ENCODE results near the gene GPI. TPM values are rescaled to one million over a fixed set of nuclear protein-coding genes. Genes with fewer than 3 reads are reported as not detected.
"Not testable (repeated sequence)": the region's sequence is repeated elsewhere in the genome, so short reads cannot be mapped to it uniquely, and the experiment has no call there.

GPI gene
- total RNA-seq, 1 donor from 2014 or later: 449 TPM

DNA sequence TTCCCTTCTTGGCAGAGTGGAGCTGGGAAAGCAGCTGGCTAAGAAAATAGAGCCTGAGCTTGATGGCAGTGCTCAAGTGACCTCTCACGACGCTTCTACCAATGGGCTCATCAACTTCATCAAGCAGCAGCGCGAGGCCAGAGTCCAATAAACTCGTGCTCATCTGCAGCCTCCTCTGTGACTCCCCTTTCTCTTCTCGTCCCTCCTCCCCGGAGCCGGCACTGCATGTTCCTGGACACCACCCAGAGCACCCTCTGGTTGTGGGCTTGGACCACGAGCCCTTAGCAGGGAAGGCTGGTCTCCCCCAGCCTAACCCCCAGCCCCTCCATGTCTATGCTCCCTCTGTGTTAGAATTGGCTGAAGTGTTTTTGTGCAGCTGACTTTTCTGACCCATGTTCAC, 34.9 kb downstream of the GPI start:
- intact Hi-C loops (cut with micrococcal nuclease): no loop called here

DNA sequence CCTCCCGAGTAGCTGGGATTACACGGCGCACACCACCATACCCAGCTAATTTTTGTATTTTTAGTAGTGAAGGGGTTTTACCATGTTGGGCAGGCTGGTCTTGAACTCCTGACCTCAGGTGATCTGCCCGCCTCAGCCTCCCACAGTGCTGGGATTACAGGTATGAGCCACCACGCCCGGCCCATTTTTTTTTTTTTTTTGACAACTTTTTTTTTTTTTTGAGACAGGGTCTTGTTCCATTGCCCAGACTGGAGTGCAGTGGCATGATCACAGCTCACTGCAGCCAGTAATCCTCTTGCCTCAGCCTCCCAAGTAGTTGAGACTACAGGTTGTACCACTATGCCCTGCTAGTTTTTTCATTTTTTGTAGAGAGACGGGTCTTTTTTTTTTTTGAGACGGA, 35.8 kb downstream of the GPI start:
- intact Hi-C loops (cut with micrococcal nuclease): not testable (repeated sequence)

DNA sequence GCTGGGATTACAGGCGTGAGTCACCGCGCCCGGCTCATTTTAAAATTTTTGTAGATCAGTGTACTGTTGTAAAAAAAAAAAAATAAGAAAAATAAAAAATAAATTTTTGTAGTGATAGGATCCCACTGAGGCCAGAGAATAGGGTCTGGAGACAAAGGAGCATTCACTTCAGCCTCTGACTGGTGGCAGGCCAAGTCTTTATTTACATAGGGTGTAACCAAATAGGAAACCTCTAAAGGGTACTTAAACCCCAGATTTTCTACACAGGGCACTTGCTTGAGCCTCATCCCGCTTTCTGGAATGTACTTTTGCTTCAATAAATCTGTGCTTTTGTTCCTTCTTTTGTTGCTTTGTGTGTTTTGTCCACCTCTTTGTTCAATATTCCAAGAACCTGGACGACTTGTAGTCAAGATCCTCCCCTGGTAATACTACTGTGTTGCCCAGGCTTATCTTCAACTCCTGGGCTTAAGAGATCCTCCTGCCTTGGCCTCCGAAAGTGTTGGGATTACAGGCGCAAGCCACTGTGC, 37.1 kb downstream of the GPI start:
- intact Hi-C loops (cut with micrococcal nuclease): no loop called here

DNA sequence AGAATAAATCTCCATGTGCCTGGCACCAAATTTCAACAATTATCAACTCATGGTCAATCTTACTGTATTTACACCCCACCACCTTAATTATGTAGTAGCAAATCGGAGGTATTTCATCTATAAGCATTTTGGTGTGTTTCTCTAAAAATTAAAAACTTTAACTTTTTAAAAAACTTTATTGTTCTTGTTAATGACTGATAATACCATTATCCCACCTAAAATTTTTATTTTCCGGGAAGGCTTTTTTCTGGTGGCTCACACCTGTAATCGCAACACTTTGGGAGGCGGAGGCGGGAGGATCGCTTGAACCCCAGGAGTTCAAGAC, 38.8 kb downstream of the GPI start:
- intact Hi-C loops (cut with micrococcal nuclease): loop anchor here (1.0 kb wide), 4 partner anchors 25 to 149 kb away; partner anchors contain the start of genes GARRE1, GPI and UBA2

DNA sequence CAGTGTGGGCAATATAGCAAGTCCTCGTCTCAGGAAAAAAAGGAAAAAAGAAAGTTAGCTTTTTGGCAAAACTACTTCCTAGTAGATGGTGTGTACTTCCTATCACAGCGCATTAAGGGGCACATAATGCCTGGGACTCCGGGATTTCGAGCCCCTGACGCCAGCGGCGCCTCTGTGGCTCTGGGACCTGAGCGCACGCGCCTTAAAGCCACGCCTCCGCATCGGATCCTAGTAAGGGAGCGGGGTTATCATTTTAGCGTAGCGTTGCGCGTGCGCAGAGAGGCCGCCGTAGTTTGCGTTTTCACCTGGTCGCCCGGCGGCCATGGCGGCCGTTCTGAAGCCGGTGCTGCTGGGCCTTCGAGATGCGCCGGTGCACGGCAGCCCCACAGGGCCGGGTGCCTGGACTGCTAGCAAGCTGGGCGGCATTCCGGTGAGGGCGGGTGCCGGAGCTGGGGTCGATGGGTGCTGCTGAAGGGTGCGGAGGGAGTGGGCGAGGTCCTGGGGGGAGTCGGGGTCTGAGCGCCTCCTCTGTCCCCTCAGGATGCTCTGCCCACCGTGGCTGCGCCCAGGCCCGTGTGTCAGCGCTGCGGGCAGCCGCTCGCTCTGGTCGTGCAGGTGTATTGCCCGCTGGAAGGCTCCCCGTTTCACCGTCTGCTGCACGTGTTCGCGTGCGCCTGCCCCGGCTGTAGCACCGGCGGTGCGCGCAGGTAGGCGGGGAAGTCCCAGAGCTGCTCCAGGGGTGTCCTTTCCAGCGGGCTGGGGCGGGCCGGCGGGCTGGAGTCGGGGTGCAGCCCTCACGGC, 39.3 kb downstream of the GPI start, which contains the start of gene PDCD2L:
PDCD2L (plus strand) TSS at position 291 of the 801 bp plus-strand sequence; CDS start at position 323, 32 bp downstream.
- intact Hi-C loops (cut with micrococcal nuclease): loop anchor here (1.0 kb wide), 4 partner anchors 24 to 150 kb away; partner anchors contain the start of genes GARRE1, GPI and UBA2

DNA sequence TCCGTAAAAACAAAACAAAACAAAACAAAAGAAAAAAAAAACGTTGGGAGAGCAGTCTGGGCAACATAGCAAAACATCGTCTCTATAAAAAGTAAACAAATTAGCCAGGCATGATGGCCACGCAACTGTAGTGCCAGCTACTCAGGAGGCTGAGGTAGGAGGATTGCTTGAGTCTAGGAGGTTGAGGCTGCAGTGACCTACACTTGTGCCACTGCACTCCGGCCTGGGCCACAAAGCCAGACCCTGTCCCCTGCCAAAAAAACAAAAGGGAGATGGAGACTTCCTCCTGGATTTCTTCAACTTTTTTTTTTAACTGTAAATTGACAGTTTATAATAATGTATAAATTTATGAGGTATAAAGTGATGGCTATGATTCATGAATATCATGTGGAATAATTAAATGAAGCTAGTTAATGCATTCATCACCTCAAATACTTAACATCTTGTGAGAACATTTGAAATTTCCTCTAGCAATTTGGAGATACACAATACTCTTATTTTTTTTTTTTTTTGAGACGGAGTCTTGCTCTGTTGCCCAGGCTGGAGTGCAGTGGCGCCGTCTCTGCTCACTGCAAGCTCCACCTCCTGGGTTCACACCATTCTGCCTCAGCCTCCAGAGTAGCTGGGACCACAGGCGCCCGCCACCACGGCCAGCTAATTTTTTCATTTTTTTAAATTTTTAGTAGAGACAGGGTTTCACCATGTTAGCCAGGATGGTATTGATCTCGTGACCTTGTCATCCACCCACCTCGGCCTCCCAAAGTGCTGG, 41.1 kb downstream of the GPI start:
- intact Hi-C loops (cut with micrococcal nuclease): no loop called here

DNA sequence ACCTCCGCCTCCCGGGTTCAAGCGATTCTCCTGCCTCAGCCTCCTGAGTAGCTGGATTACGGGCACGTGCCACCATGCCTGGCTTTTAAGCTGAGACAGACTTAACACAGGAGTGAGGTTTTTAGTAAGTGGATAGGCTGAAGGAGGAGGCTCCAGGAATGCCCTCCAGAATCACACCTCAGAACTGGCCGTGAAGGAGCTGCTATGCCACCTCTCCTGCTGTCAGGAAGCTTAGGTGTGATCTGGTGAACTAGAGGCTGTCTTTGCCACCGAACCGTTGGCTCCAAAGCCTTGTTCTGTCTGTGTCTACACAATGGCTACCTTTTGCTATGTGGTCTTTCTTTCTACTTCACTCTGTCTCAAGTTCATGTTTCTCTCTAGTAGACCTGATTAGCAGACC, 43.4 kb downstream of the GPI start:
- intact Hi-C loops (cut with micrococcal nuclease): no loop called here

DNA sequence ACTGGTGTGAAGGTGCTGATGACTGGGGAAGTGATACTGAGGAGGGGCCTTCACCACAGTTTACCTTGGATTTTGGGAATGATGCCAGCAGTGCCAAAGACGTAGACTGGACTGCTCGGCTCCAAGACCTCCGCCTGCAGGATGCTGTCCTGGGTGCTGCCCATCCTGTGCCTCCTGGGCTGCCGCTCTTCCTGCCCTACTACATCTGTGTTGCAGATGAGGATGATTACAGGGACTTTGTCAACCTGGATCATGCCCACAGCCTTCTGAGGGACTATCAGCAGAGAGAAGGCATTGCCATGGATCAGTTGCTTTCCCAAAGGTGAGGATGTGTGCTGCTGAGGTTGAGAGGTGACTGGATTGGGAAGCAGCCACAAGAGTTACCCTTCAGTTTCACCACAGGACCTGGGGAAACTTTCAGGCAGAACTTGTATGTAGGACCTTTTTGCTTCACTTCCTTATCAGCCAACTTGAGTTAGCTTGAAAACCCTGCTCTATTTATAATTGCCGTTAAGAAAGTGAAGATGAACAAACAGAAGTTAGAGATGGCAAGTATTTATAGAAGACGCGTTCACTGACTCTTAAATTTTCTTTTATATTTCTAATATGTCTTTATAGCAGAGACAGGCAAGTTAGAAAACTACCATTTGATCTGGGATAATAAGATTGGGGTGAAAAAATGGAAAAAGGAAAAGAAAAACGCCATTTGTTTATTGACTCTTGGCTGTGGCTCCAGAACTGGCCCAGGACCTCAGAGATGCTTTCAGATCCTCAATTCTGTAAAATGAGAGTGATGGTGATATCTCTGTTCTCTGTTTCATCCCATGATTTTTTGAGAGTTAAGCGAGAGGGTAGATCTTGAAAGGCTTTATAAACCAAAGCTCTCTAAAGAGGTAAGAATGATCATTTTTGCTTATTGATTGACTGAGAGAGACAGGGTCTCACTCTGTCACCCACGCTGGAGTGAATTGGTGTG, 44.5 kb downstream of the GPI start:
- intact Hi-C loops (cut with micrococcal nuclease): no loop called here

DNA sequence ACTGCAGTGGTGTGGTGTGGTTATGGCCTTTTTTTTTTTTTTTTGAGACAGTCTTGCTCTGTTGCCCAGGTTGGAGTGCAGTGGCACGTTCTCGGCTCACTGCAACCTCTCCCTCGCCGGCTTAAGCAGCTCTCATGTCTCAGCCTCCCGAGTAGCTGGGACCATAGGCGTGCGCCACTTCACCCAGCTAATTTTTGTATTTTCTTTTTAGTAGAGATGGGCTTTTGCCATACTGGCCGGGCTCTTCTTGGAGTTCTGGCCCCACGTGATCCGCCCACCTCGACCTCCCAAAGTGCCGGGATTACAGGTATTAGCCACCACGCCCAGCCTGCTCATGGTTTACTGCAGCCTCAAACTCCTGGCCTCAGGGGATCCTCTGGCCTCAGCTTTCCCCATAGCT, 46.2 kb downstream of the GPI start:
- intact Hi-C loops (cut with micrococcal nuclease): no loop called here

DNA sequence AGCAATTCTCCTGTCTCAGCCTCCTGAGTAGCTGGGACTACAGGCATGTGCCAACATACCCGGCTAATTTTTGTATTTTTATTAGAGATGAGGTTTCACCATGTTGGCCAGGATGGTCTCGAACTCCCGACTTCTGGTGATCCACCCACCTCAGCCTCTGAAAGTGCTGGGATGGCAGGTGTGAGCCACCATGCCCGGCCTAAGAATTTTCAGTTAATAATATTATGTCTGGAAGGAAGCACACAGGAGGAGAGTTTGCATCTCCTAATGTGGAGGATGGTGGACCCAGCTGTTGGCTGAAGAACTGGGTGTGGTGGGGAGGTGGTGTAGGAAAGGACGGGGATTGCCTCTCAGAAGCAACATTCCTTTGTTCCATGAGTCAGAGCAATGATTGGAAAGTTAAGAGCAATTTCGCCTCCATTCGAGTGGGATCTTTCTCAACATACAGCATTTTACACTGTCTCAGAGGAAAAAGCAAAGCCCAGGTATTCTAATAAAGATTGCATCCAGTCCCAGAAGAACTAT, 51.1 kb downstream of the GPI start:
- intact Hi-C loops (cut with micrococcal nuclease): no loop called here

DNA sequence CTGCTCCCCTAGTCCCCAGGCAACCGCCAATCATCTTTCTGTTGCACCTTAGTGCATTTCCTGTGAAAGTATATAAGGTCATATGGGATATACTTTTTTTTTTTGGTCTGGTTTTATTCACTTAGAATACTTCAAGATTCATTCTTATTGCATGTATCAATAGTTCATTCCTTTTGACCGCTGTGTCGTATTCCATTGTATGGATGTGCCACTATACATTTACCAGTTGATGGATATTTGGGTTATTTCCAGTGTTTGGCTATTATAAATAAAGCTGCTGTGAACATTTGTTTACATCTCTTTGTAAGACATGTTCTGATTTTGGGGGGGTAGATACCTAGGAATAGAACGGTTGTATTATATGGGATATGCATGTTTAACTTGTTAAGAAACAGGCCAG, 53.3 kb downstream of the GPI start:
- intact Hi-C loops (cut with micrococcal nuclease): no loop called here

DNA sequence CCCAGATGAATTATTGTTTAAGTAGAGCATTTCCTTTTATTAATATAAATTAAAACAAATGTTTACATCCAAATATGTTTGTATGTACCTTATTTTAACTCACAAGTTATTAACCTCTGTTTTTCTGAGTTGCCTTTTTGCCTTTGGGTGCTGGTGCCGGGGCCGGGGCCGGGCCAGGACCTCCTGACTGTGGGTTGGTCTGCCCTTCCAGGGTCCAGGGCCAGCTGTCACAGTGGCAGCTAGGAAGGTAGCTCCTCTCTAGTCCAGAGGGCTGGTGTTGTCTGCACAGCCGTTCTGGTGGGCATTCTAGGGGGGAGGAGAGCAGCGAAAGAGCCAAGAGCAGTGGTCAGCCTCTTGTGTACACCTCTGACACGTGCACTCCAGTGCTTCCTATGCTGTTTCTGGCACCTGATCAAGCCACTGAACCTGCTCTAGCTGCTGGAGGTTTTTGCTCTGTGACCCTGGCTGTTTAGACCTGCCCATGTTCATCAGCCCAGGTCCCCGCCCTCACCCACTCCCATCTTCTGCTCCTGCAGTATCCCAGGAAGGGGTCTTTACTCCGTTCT, 61.2 kb downstream of the GPI start:
- intact Hi-C loops (cut with micrococcal nuclease): loop anchor here (5.0 kb wide), 1 partner anchor 1054 kb away; the partner anchor contains the start of gene CEBPG

DNA sequence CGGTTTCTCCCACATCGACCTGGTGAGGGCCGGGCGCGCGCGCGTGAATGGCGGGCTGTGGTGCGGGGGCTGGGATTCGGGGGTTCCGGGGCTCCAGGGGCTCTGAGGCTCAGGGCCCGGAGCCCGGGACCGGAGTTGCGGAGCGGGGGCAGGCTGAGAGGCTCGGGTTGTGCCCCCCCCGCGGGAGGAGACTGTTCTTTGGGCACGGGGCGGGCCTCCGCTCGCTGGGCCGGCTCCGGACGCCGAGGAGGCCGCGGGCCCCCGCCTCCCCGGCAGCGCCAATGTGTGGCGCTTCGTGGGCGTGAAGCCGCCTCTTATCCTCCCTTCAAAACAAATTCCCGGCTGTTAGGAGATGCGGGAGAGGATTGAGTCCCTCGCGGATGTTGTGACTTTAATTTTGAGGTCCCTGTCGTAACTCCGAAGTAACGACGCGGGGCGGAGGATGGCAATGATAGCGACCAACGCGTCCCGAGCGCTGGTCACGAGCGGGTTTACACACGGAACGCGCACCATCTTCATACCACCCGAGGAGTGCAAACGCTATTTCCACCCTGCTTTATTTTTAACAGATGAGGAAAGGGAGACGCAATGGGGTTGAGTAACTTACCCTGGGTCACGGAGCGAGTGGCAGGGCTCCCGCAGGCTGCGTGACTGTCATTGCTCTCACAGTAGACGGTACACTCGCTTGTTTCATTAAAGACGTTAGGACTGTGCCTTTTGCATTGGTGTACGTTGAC, 63.7 kb downstream of the GPI start:
- intact Hi-C loops (cut with micrococcal nuclease): loop anchor here (1.0 to 5.0 kb wide), 7 partner anchors 24 to 1056 kb away; partner anchors contain the start of genes CEBPG, GPI, PDCD2L and SCGB2B2

DNA sequence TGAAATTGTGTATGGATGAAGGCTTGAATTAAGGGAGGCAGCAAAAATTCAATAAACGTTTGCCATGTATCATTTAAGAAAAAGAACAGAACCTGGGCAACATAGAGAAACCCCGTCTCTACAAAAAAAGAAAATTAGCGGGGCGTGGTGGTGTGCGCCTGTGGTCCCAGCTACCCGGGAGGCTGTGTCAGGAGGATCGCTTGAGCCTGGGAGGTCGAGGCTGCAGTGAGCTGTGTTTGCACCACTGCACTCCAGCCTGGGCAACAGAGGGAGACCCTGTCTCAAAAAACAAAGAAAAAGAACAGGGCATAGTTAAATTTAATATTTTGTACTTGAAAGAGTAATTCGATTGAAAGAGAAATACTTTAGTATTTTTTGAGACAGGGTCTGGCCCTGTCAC, 64.6 kb downstream of the GPI start:
- intact Hi-C loops (cut with micrococcal nuclease): loop anchor here (2.0 to 5.0 kb wide), 2 partner anchors 247 to 1057 kb away; partner anchors contain the start of genes CEBPG, SCGB2B2 and ZNF302

DNA sequence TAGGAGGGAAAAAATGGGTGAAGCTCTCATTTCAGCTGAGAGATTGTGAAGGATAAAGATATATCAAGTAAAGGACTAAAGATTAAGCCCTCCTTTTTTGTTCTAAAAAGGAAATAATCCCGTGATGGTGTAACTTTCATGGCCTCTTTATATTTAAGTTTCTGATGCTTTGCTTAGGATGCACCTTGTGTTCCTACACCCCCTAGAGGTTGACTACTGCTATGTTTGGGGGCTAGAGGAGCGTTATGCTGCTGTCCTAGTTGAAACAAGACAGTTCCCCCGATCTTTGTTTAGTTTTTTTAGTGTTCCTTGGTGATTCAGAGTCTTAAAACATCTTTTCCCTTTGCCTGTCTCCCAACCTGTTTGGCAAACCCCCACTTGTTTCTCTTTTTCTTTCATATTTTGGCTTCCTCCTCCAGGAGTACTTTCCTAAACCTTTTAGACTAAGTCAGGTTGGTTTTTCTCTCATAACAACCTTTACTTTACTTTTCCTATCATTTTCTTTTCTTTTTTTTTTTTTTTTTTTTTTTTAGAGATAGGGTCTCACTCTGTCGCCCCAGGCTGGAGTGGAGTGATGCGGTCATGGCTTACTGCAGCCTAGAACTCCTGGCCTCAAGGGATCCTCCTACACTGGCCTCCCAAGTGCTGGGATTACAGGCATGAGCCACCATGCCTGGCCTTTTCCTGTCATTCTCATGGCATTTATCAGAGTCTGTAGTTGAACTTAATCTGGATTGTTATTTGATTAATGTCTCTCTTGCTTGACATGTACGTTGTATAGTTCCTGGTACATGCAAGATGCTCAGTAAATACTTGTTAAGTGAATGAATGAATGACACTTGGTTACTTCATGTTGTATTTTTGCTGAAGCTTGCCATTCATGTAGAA, 66.0 kb downstream of the GPI start:
- intact Hi-C loops (cut with micrococcal nuclease): loop anchor here (1.0 to 10.0 kb wide), 3 partner anchors 72 to 214 kb away; partner anchors contain the start of gene GARRE1

DNA sequence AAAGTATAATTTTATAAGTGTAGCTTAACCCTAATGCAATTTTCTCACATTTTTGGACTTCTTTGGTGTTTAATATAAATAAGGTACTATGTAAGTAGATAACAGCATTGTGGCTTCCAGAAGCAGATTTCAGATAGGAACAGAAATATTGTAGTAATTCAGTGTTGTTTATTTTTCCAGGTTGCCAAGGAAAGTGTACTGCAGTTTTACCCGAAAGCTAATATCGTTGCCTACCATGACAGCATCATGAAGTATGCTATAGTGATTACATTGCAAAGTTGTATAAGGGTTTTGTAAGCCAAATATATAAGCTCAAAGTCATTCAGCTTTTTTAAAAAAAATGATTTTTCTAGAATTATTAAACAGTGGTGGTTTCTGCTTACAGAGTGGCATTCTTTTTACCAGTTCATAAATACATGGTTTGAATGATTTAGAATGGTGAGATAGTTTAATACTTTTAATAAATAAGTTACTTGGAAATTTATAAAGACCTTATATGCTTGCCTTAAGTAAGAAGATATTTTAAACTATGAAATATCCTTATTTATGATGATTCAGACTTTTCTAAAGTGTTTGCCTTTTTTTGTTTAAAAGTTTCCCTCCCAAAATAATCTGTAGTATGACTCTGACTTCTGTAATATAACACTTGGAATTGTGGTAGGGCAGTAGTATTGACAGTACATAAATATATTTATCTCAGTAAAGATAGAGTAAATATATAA, 66.8 kb downstream of the GPI start:
- intact Hi-C loops (cut with micrococcal nuclease): loop anchor here (5.0 to 10.0 kb wide), 2 partner anchors 177 to 215 kb away; partner anchors contain the start of gene GARRE1

DNA sequence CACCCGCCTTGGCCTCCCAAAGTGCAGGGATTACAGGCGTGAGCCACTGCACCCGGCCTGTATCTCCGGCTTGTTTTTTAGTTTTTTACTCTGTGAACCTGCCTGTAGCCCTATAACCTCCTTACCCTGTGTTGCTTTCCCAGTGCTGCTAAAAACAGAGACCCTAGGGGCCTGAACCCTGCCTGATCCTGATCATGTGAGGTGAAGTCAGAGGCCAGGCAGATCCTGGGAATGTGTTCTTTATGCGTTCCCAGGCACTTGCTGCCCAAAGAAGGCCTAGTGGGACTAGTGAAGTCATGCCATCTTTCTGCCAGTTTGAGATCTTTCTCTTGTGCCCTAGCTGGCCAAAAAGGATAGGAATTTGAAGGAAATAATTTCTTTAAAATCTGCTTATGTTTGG, 67.8 kb downstream of the GPI start:
- intact Hi-C loops (cut with micrococcal nuclease): loop anchor here (5.0 to 10.0 kb wide), 2 partner anchors 178 to 215 kb away; partner anchors contain the start of gene GARRE1
